ENCODE results near the gene SOX15. TPM values are rescaled to one million over a fixed set of nuclear protein-coding genes. Genes with fewer than 3 reads are reported as not detected.

Gene SOX15
- total RNA-seq, 4 donors from 2014 or later, result 68.0 to 140 (median 102) TPM

DNA sequence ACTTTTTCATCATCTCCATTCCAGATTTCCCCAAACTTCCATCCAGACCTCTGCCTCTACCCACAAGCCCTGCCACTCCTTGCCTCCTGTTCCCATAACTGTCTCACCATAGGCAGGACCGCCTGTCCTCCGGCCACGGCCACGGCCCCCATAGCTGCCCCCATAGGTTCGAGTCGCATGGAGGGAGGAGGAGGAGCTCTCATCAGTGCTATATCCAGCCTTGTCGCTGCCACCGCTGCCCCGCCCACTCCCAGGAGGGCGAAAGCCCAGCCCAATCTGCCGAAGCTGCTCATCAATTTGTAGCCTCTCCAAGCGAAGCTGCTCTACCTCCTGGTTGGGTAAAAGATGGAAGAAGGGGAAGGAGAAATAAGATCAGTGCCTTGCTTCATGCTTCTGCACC is 3.4 kb upstream of the SOX15 start:
- H3K9me3 ChIP-seq, result no peaks in the 10 kb centered on the region
- TF ChIP-seq EP300 (IDR thresholded peaks at IDR 0.05) (no peak), POLR2AphosphoS5 (IDR thresholded peaks at IDR 0.05) (no peak), POLR2A (IDR thresholded peaks at IDR 0.05) (no peak)
- TF ChIP-seq, protein P1, sequence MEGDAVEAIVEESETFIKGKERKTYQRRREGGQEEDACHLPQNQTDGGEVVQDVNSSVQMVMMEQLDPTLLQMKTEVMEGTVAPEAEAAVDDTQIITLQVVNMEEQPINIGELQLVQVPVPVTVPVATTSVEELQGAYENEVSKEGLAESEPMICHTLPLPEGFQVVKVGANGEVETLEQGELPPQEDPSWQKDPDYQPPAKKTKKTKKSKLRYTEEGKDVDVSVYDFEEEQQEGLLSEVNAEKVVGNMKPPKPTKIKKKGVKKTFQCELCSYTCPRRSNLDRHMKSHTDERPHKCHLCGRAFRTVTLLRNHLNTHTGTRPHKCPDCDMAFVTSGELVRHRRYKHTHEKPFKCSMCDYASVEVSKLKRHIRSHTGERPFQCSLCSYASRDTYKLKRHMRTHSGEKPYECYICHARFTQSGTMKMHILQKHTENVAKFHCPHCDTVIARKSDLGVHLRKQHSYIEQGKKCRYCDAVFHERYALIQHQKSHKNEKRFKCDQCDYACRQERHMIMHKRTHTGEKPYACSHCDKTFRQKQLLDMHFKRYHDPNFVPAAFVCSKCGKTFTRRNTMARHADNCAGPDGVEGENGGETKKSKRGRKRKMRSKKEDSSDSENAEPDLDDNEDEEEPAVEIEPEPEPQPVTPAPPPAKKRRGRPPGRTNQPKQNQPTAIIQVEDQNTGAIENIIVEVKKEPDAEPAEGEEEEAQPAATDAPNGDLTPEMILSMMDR (IDR thresholded peaks at IDR 0.05), result no peak
- H3K27me3 ChIP-seq, result no peaks in the 10 kb centered on the region
- DNase-seq (ENCODE audit: low spot score in 2 of 2), result no peak
- H3K4me3 ChIP-seq, result no peak overlapping the region
- WGBS, result 79% methylated on average over 12 of the region's 12 CpGs
- H3K4me1 ChIP-seq, result peaks cover 33% of the 10 kb centered on the region
- H3K36me3 ChIP-seq, result peaks cover 69% of the 10 kb centered on the region
- no peak overlapping the region for H3K27ac ChIP-seq

DNA sequence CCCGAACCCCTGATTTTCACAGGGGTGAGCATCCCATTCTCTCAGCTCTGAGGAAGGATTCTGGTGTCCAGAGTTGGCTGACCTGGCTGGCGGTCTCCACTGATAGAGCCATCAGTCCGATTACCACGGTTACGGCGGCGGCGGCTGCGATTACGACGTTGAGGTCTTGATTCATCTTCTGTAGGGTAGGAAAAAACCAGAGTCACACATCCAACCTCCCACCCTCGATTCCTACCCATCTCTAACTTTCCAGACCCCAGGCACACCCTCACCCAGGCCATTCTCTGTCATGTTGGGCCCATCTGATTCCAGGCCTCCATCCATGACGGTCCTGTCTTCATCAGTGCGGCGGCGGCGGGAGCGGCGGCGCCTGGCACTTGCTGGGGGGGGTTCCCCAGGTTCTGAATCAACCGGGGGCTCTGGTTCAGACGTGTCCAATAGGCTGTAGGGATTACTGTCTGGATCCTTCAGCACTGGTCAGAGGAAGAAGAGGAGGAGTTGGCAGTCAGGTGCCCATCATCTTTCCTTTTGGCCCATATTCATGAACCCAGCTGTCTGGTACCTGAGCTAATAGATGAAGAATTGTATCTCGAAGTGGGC is 2.6 kb upstream of the SOX15 start:
- H3K27ac ChIP-seq, result no peak overlapping the region
- H3K4me1 ChIP-seq, result peaks cover 41% of the 10 kb centered on the region
- whole genome bisulfite sequencing, result 93% methylated on average over 23 of the region's 23 CpGs
- H3K36me3 ChIP-seq, result peaks cover 65% of the 10 kb centered on the region
- H3K4me3 ChIP-seq, result no peak overlapping the region
- DNase-seq (ENCODE audit: low spot score in 2 of 2), result no peak
- TF ChIP-seq POLR2AphosphoS5 (IDR thresholded peaks at IDR 0.05), result no peak
- no peak for TF ChIP-seq POLR2A (IDR thresholded peaks at IDR 0.05)
- TF ChIP-seq EP300 (IDR thresholded peaks at IDR 0.05), result no peak
- TF ChIP-seq, protein P1 (IDR thresholded peaks at IDR 0.05), result no peak
- no peaks in the 10 kb centered on the region for H3K9me3 ChIP-seq
- H3K27me3 ChIP-seq, result no peaks in the 10 kb centered on the region

DNA sequence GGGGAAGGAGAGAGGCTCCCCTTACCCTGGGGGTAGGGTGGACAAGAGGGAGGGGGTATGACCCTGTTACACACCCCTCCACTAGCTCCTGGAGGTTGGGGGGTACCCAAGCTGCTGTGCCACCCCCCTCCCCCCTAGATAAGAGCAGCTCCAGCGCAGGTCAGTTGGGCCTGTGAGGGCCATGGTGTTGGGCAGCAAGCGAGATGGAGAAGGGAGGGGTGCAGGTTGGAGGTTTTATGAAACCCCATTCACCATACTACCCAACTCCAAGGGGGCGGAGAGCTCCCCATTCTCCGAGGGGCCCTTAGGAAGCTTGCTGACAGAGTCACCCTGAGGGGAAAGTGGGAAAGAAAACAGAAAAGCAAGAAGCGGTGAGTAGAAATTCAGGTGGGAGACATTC is 1.7 kb upstream of the SOX15 start:
- WGBS, result 88% methylated on average over 5 of the region's 5 CpGs
- TF ChIP-seq, protein P1 (IDR thresholded peaks at IDR 0.05), result no peak
- TF ChIP-seq EP300 (IDR thresholded peaks at IDR 0.05) (no peak), POLR2A (IDR thresholded peaks at IDR 0.05) (no peak)
- no peak for DNase-seq (ENCODE audit: low spot score in 2 of 2)
- Histone ChIP-seq H3K4me3 (no peak overlapping the region), H3K36me3 (peaks cover 62% of the 10 kb centered on the region), H3K27ac (peak overlapping the region; percentile 79), H3K4me1 (peaks cover 50% of the 10 kb centered on the region), H3K9me3 (no peaks in the 10 kb centered on the region), H3K27me3 (no peaks in the 10 kb centered on the region)

DNA sequence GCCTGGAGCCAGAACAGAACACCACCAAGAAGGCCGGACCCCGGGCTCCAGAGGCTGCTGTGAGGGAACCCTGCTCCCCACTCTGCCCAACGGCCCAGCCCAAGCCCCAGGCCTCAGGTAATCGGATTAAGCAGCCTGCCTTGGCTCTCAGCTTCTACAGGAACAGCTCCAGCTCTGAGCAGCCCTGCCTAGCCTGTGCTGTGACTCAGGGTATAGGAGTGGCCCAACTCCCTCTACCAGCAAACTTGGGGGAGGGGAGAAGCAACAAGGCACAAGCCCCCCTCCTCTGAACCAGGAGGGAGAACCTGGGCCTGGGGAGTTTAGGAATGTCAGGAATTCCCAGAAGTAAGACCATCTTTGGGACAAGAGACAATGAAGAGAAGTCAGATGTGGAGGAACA is 849 bp upstream of the SOX15 start:
- no peaks in the 10 kb centered on the region for H3K27me3 ChIP-seq
- H3K4me3 ChIP-seq, result no peak overlapping the region
- H3K9me3 ChIP-seq, result no peaks in the 10 kb centered on the region
- WGBS, result 17% methylated on average over 4 of the region's 4 CpGs
- TF ChIP-seq POLR2A (IDR thresholded peaks at IDR 0.05) (no peak), POLR2AphosphoS5 (IDR thresholded peaks at IDR 0.05) (no peak), EP300 (IDR thresholded peaks at IDR 0.05) (no peak)
- TF ChIP-seq, protein P1 (IDR thresholded peaks at IDR 0.05), result no peak
- H3K36me3 ChIP-seq, result peaks cover 54% of the 10 kb centered on the region
- H3K27ac ChIP-seq, result peak overlapping the region; percentile 79
- no peak for DNase-seq (ENCODE audit: low spot score in 2 of 2)
- peaks cover 53% of the 10 kb centered on the region for H3K4me1 ChIP-seq

DNA sequence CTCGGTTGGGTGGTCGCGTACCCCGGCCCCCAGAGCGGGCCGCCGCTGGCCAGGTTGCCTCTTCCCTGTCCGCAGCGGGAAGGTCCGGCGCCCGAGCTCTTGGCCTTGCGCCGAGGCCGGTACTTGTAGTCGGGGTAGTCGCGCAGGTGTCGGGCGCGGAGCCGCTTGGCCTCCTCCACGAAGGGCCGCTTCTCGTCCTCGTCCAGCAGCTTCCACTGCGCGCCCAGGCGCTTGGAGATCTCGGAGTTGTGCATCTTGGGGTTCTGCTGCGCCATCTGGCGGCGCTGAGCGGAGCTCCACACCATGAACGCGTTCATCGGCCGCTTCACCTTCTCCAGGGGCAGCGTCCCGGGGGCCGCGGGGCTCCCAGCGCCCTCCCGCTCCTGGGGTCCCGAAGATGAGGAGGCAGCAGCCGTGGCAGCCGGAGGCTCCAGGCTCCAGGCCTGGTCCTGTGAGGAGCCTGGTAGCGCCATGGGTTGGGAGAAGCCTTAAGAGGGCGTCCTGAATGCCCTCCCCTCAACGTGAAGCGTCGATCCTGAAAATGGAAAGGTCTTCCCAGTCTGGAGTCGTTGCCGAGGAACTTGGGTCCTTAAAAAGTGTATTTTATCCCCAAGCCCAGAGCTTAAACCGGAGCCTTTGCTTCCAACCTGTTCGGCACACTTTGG is 558 bp downstream of the SOX15 start:
- TF ChIP-seq, protein P1 (IDR thresholded peaks at IDR 0.05), result peak; percentile 76 to 89
- TF ChIP-seq POLR2AphosphoS5 (IDR thresholded peaks at IDR 0.05) (peak in 1 of 3 donors; percentile 26), POLR2A (IDR thresholded peaks at IDR 0.05) (no peak), EP300 (IDR thresholded peaks at IDR 0.05) (no peak)
- Histone ChIP-seq H3K27me3 (no peaks in the 10 kb centered on the region), H3K36me3 (peaks cover 40% of the 10 kb centered on the region), H3K4me1 (peaks cover 67% of the 10 kb centered on the region), H3K9me3 (no peaks in the 10 kb centered on the region), H3K27ac (peak overlapping the region; percentile 79), H3K4me3 (peak overlapping the region; percentile 59)
- peak; percentile 91 to 92 for DNase-seq (ENCODE audit: low spot score in 2 of 2)
- 13% methylated on average over 22 of the region's 56 CpGs for WGBS

Measured in suprapubic skin (tissue), 4 donors.